ENCODE results near the gene DNAH8.
"Not testable (repeated sequence)": the region's sequence is repeated elsewhere in the genome, so short reads cannot be mapped to it uniquely, and the experiment has no call there.

DNAH8 gene

GRCh38 chr6:38783443-38784228 lies 68.5 kb downstream of the DNAH8 start:
- no peak overlapping the region for H3K9ac ChIP-seq (ENCODE audit: low read length)
- no peaks in the 10 kb centered on the region for H3K9me3 ChIP-seq (ENCODE audit: control insufficient read depth, low read length)
- no peak for DNase-seq (ENCODE audit: low read depth)
- H3K4me3 ChIP-seq (ENCODE audit: low read length) = no peak overlapping the region
- H3K36me3 ChIP-seq (ENCODE audit: control insufficient read depth, insufficient read depth, low read length, severe bottlenecking) = no peaks in the 10 kb centered on the region
- H3K27me3 ChIP-seq (replicated peaks; ENCODE audit: control insufficient read depth, insufficient read depth, low read length) = peaks cover 6% of the 10 kb centered on the region
- H3K4me1 ChIP-seq (ENCODE audit: control insufficient read depth, insufficient read depth, low read length) = no peaks in the 10 kb centered on the region

- Histone ChIP-seq H3K27me3 (replicated peaks; ENCODE audit: control insufficient read depth, insufficient read depth, low read length) (no peaks in the 10 kb centered on the region), H3K4me3 (ENCODE audit: low read length) (no peak overlapping the region), H3K9me3 (ENCODE audit: control insufficient read depth, low read length) (no peaks in the 10 kb centered on the region), H3K9ac (ENCODE audit: low read length) (no peak overlapping the region), H3K4me1 (ENCODE audit: control insufficient read depth, insufficient read depth, low read length) (no peaks in the 10 kb centered on the region), H3K36me3 (ENCODE audit: control insufficient read depth, insufficient read depth, low read length, severe bottlenecking) (no peaks in the 10 kb centered on the region)
- peak; percentile 64 for DNase-seq (ENCODE audit: low read depth)
Measured at GRCh38 chr6:38784506-38785235, 69.6 kb downstream of the DNAH8 start.

DNA sequence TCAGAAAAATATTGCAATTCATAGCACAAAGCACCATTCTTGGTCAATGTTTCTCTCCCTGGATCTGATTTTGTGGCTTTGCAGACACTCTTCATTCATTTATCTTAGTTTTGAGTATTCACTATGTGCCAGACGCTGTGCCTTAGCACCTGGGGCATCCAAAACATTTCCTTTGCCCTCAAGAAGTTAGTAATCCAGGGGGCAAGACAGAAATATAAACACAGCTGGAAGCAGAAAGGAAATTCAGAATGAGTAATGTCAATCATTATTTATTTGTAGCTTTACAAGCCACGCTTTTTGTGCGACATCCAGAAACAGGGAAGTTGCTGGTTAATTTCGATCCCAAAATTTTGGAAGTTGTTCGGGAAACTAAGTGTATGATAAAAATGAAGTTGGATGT lies 71.4 kb downstream of the DNAH8 start:
- no peak overlapping the region for H3K9ac ChIP-seq (ENCODE audit: low read length)
- H3K4me1 ChIP-seq (ENCODE audit: control insufficient read depth, insufficient read depth, low read length) = no peaks in the 10 kb centered on the region
- no peak overlapping the region for H3K4me3 ChIP-seq (ENCODE audit: low read length)
- DNase-seq (ENCODE audit: low read depth) = no peak
- H3K9me3 ChIP-seq (ENCODE audit: control insufficient read depth, low read length) = no peaks in the 10 kb centered on the region
- H3K27me3 ChIP-seq (replicated peaks; ENCODE audit: control insufficient read depth, insufficient read depth, low read length) = no peaks in the 10 kb centered on the region
- no peaks in the 10 kb centered on the region for H3K36me3 ChIP-seq (ENCODE audit: control insufficient read depth, insufficient read depth, low read length, severe bottlenecking)

- H3K9me3 ChIP-seq (ENCODE audit: control insufficient read depth, low read length) = no peaks in the 10 kb centered on the region
- H3K36me3 ChIP-seq (ENCODE audit: control insufficient read depth, insufficient read depth, low read length, severe bottlenecking) = no peaks in the 10 kb centered on the region
- H3K4me3 ChIP-seq (ENCODE audit: low read length) = no peak overlapping the region
- H3K4me1 ChIP-seq (ENCODE audit: control insufficient read depth, insufficient read depth, low read length) = no peaks in the 10 kb centered on the region
- H3K9ac ChIP-seq (ENCODE audit: low read length) = no peak overlapping the region
- no peaks in the 10 kb centered on the region for H3K27me3 ChIP-seq (replicated peaks; ENCODE audit: control insufficient read depth, insufficient read depth, low read length)
- DNase-seq (ENCODE audit: low read depth) = no peak
Measured at GRCh38 chr6:38789256-38789655, 74.1 kb downstream of the DNAH8 start.

DNA sequence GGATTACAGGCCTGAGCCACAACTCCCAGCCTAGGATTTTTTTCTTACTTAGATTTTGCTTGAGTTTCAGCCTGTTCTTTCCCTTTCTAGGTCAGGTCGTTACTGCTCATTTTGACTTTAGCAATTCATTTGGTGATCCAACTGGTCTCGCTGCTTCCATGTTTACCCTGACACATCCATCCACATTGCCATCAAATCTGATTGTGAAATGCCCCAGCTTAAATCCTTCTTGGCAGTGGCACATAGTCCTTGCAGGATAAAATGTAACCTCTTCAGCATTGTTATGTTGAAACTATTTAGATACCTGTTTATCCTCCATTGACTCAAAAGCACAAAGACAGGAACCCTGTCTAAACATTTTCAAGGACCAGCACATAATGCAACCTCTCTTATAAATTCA lies 77.2 kb downstream of the DNAH8 start:
- Histone ChIP-seq H3K4me1 (ENCODE audit: control insufficient read depth, insufficient read depth, low read length) (no peaks in the 10 kb centered on the region), H3K9me3 (ENCODE audit: control insufficient read depth, low read length) (no peaks in the 10 kb centered on the region), H3K27me3 (replicated peaks; ENCODE audit: control insufficient read depth, insufficient read depth, low read length) (peaks cover 16% of the 10 kb centered on the region), H3K4me3 (ENCODE audit: low read length) (no peak overlapping the region), H3K36me3 (ENCODE audit: control insufficient read depth, insufficient read depth, low read length, severe bottlenecking) (no peaks in the 10 kb centered on the region), H3K9ac (ENCODE audit: low read length) (no peak overlapping the region)
- no peak for DNase-seq (ENCODE audit: low read depth)

- no peak overlapping the region for H3K9ac ChIP-seq (ENCODE audit: low read length)
- no peak overlapping the region for H3K4me3 ChIP-seq (ENCODE audit: low read length)
- no peak for DNase-seq (ENCODE audit: low read depth)
- no peaks in the 10 kb centered on the region for H3K36me3 ChIP-seq (ENCODE audit: control insufficient read depth, insufficient read depth, low read length, severe bottlenecking)
- H3K9me3 ChIP-seq (ENCODE audit: control insufficient read depth, low read length) = no peaks in the 10 kb centered on the region
- H3K4me1 ChIP-seq (ENCODE audit: control insufficient read depth, insufficient read depth, low read length) = no peaks in the 10 kb centered on the region
- peaks cover 19% of the 10 kb centered on the region for H3K27me3 ChIP-seq (replicated peaks; ENCODE audit: control insufficient read depth, insufficient read depth, low read length)
Measured at GRCh38 chr6:38794682-38795081, 79.6 kb downstream of the DNAH8 start.

GRCh38 chr6:38796006-38796405 lies 80.9 kb downstream of the DNAH8 start:
- Histone ChIP-seq H3K27me3 (replicated peaks; ENCODE audit: control insufficient read depth, insufficient read depth, low read length) (peaks cover 19% of the 10 kb centered on the region), H3K36me3 (ENCODE audit: control insufficient read depth, insufficient read depth, low read length, severe bottlenecking) (no peaks in the 10 kb centered on the region), H3K4me3 (ENCODE audit: low read length) (no peak overlapping the region), H3K9me3 (ENCODE audit: control insufficient read depth, low read length) (no peaks in the 10 kb centered on the region), H3K9ac (ENCODE audit: low read length) (no peak overlapping the region), H3K4me1 (ENCODE audit: control insufficient read depth, insufficient read depth, low read length) (no peaks in the 10 kb centered on the region)
- DNase-seq (ENCODE audit: low read depth) = no peak

GRCh38 chr6:38796437-38796836 lies 81.3 kb downstream of the DNAH8 start:
- not testable (repeated sequence) for H3K9ac ChIP-seq (ENCODE audit: low read length); H3K9me3 ChIP-seq (ENCODE audit: control insufficient read depth, low read length); H3K4me3 ChIP-seq (ENCODE audit: low read length); H3K36me3 ChIP-seq (ENCODE audit: control insufficient read depth, insufficient read depth, low read length, severe bottlenecking); H3K4me1 ChIP-seq (ENCODE audit: control insufficient read depth, insufficient read depth, low read length); DNase-seq (ENCODE audit: low read depth)
- H3K27me3 ChIP-seq (replicated peaks; ENCODE audit: control insufficient read depth, insufficient read depth, low read length) = peaks cover 22% of the 10 kb centered on the region

- no peaks in the 10 kb centered on the region for H3K4me1 ChIP-seq (ENCODE audit: control insufficient read depth, insufficient read depth, low read length)
- no peak overlapping the region for H3K9ac ChIP-seq (ENCODE audit: low read length)
- H3K4me3 ChIP-seq (ENCODE audit: low read length) = no peak overlapping the region
- H3K27me3 ChIP-seq (replicated peaks; ENCODE audit: control insufficient read depth, insufficient read depth, low read length) = peaks cover 22% of the 10 kb centered on the region
- no peaks in the 10 kb centered on the region for H3K36me3 ChIP-seq (ENCODE audit: control insufficient read depth, insufficient read depth, low read length, severe bottlenecking)
- no peaks in the 10 kb centered on the region for H3K9me3 ChIP-seq (ENCODE audit: control insufficient read depth, low read length)
- DNase-seq (ENCODE audit: low read depth) = no peak
Measured at GRCh38 chr6:38796850-38797249, 81.7 kb downstream of the DNAH8 start.

GRCh38 chr6:38797391-38797790 lies 82.3 kb downstream of the DNAH8 start:
- H3K27me3 ChIP-seq (replicated peaks; ENCODE audit: control insufficient read depth, insufficient read depth, low read length) = peaks cover 22% of the 10 kb centered on the region
- no peak for DNase-seq (ENCODE audit: low read depth)
- no peaks in the 10 kb centered on the region for H3K4me1 ChIP-seq (ENCODE audit: control insufficient read depth, insufficient read depth, low read length)
- no peaks in the 10 kb centered on the region for H3K36me3 ChIP-seq (ENCODE audit: control insufficient read depth, insufficient read depth, low read length, severe bottlenecking)
- H3K9ac ChIP-seq (ENCODE audit: low read length) = no peak overlapping the region
- no peak overlapping the region for H3K4me3 ChIP-seq (ENCODE audit: low read length)
- no peaks in the 10 kb centered on the region for H3K9me3 ChIP-seq (ENCODE audit: control insufficient read depth, low read length)

DNA sequence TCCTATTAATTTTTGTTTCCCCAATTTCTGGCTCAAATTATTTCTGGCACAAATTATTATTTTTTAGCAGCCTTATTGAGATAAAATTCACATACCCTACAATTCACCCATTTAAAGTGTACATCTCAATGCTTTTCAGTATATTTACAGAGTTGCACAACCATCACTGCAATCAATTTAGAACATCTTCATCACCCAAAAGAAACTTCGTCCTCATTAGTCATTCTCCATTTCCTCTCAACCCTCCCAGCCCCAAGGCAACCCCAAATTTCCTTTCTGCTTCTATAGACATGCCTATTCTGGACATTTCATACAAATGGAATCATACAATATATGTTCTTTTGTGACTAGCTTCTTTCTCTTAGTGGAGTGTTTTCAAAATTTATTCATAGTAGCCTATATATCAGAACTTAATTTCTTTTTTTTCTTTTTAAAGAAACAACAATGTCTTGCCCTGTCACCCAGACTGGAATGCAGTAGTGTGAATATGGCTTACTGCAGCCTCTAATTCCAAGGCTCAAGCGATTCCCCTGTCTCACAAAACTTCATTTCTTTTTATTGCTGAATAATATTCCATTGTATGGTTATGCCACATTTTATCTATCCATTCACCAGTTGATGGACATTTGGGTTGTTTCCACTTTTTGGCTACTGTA lies 84.5 kb downstream of the DNAH8 start:
- H3K4me1 ChIP-seq (ENCODE audit: control insufficient read depth, insufficient read depth, low read length) = no peaks in the 10 kb centered on the region
- H3K9me3 ChIP-seq (ENCODE audit: control insufficient read depth, low read length) = no peaks in the 10 kb centered on the region
- no peaks in the 10 kb centered on the region for H3K36me3 ChIP-seq (ENCODE audit: control insufficient read depth, insufficient read depth, low read length, severe bottlenecking)
- peak; percentile 64 for DNase-seq (ENCODE audit: low read depth)
- peaks cover 31% of the 10 kb centered on the region for H3K27me3 ChIP-seq (replicated peaks; ENCODE audit: control insufficient read depth, insufficient read depth, low read length)
- no peak overlapping the region for H3K4me3 ChIP-seq (ENCODE audit: low read length)
- no peak overlapping the region for H3K9ac ChIP-seq (ENCODE audit: low read length)
